Parathyroid adenoma (tissue), 2 donors: ENCODE data around the gene PEX5L.
"Not testable (repeated sequence)": the region's sequence is repeated elsewhere in the genome, so short reads cannot be mapped to it uniquely, and the experiment has no call there.

ENCODE experiments used
- H2AFZ ChIP-seq: fragments of 300-600 bp; sonication (generic); one replicate; pipeline ENCODE4 v1.7.0; 2017; ENCODE audit warnings: antibody characterized with exemption, mild to moderate bottlenecking
- H3K27ac ChIP-seq: fragments of 300-600 bp; sonication (generic); one replicate; pipeline ENCODE4 v1.7.0; 2017
- H3K27me3 ChIP-seq: fragments of 300-600 bp; sonication (generic); one replicate; pipeline ENCODE4 v1.7.0; 2017; ENCODE audit warnings: low read length; ENCODE audit not compliant: control insufficient read depth, insufficient read depth
- H3K36me3 ChIP-seq: fragments of 300-600 bp; sonication (generic); one replicate; pipeline ENCODE4 v1.7.0; 2017; ENCODE audit warnings: low read length; ENCODE audit not compliant: control insufficient read depth, insufficient read depth
- H3K4me1 ChIP-seq: fragments of 300-600 bp; sonication (generic); one replicate; pipeline ENCODE4 v1.7.0; 2017; ENCODE audit warnings: control low read depth
- H3K4me2 ChIP-seq: fragments of 300-600 bp; sonication (generic); one replicate; pipeline ENCODE4 v1.7.0; 2017; ENCODE audit warnings: low read length
- H3K4me3 ChIP-seq: fragments of 300-600 bp; sonication (generic); one replicate; pipeline ENCODE4 v1.7.0; 2017; ENCODE audit warnings: low read depth, low read length
- H3K79me2 ChIP-seq: fragments of 300-600 bp; sonication (generic); one replicate; pipeline ENCODE4 v1.7.0; 2017; ENCODE audit warnings: control low read depth
- H3K9ac ChIP-seq: fragments of 300-600 bp; sonication (generic); one replicate; pipeline ENCODE4 v1.7.0; 2017; ENCODE audit warnings: mild to moderate bottlenecking
- H3K9me3 ChIP-seq: fragments of 300-600 bp; sonication (generic); one replicate; pipeline ENCODE4 v1.7.0; 2017; ENCODE audit warnings: low read length; ENCODE audit not compliant: control insufficient read depth
- CTCF ChIP-seq: fragments of 300-600 bp; sonication (generic); IDR thresholded peaks from one replicate; pipeline ENCODE4 v1.7.0; 2017; ENCODE audit warnings: antibody characterized with exemption, mild to moderate bottlenecking
- donor health status: primary hyperparathyroidism.

Gene PEX5L

GRCh38 chr3:179788996-179789395, 247.7 kb downstream of the PEX5L start:
- Histone ChIP-seq H2AFZ (no peak overlapping the region), H3K9me3 (no peaks in the 10 kb centered on the region), H3K4me2 (no peak overlapping the region), H3K27ac (no peak overlapping the region), H3K36me3 (no peaks in the 10 kb centered on the region), H3K79me2 (no peaks in the 10 kb centered on the region), H3K4me1 (no peaks in the 10 kb centered on the region), H3K4me3 (no peak overlapping the region), H3K9ac (no peak overlapping the region), H3K27me3 (no peaks in the 10 kb centered on the region)
- no peak for TF ChIP-seq CTCF

- not testable (repeated sequence) for H3K4me3 ChIP-seq, H3K79me2 ChIP-seq, H3K4me1 ChIP-seq, H2AFZ ChIP-seq, H3K4me2 ChIP-seq, H3K27me3 ChIP-seq, H3K9ac ChIP-seq, H3K9me3 ChIP-seq, H3K27ac ChIP-seq, H3K36me3 ChIP-seq
Observed at GRCh38 chr3:179782841-179783240, 253.9 kb downstream of the PEX5L start.

GRCh38 chr3:179775416-179776122, 261.2 kb downstream of the PEX5L start:
- H3K27ac ChIP-seq: no peak overlapping the region
- H3K4me3 ChIP-seq: no peak overlapping the region
- no peaks in the 10 kb centered on the region for H3K4me1 ChIP-seq
- no peak overlapping the region for H3K4me2 ChIP-seq
- H3K27me3 ChIP-seq: no peaks in the 10 kb centered on the region
- no peaks in the 10 kb centered on the region for H3K36me3 ChIP-seq
- no peak for TF ChIP-seq CTCF
- H3K79me2 ChIP-seq: no peaks in the 10 kb centered on the region
- H2AFZ ChIP-seq: no peak overlapping the region
- no peaks in the 10 kb centered on the region for H3K9me3 ChIP-seq
- no peak overlapping the region for H3K9ac ChIP-seq

- H3K4me1 ChIP-seq: no peaks in the 10 kb centered on the region
- no peaks in the 10 kb centered on the region for H3K79me2 ChIP-seq
- no peak overlapping the region for H3K4me3 ChIP-seq
- no peaks in the 10 kb centered on the region for H3K9me3 ChIP-seq
- no peaks in the 10 kb centered on the region for H3K27me3 ChIP-seq
- H3K27ac ChIP-seq: no peak overlapping the region
- H3K36me3 ChIP-seq: no peaks in the 10 kb centered on the region
- no peak overlapping the region for H3K4me2 ChIP-seq
- no peak for TF ChIP-seq CTCF
- H2AFZ ChIP-seq: no peak overlapping the region
- no peak overlapping the region for H3K9ac ChIP-seq
Observed at GRCh38 chr3:179772297-179772696, 264.4 kb downstream of the PEX5L start.

- Histone ChIP-seq H3K4me3 (no peak overlapping the region), H3K36me3 (no peaks in the 10 kb centered on the region), H3K9ac (no peak overlapping the region), H3K9me3 (no peaks in the 10 kb centered on the region), H3K27me3 (no peaks in the 10 kb centered on the region), H3K4me1 (no peaks in the 10 kb centered on the region), H3K4me2 (no peak overlapping the region), H3K27ac (no peak overlapping the region), H2AFZ (no peak overlapping the region), H3K79me2 (no peaks in the 10 kb centered on the region)
- TF ChIP-seq CTCF: no peak
Observed at GRCh38 chr3:179771797-179772196, 264.9 kb downstream of the PEX5L start.
